ENCODE measurements around the gene METTL25B.

METTL25B gene

GRCh38 chr1:156743367-156744302, 15.4 kb downstream of the METTL25B start:
- H3K36me3 ChIP-seq (replicated peaks; ENCODE audit: low read depth, low read length), result peaks cover 36% of the 10 kb centered on the region
- no peak overlapping the region for H2AFZ ChIP-seq (ENCODE audit: low read depth, low read length)
- TF ChIP-seq CTCF (IDR thresholded peaks at IDR 0.05; ENCODE audit: low read depth, low read length), result no peak
- TF ChIP-seq EZH2phosphoT487 (IDR thresholded peaks at IDR 0.05; ENCODE audit: low read depth), result no peak
- H3K4me2 ChIP-seq (ENCODE audit: low read length), result no peak overlapping the region
- H3K4me3 ChIP-seq (ENCODE audit: low read length), result no peak overlapping the region
- H3K9ac ChIP-seq (ENCODE audit: low read length), result no peak overlapping the region
- peaks cover 30% of the 10 kb centered on the region for H4K20me1 ChIP-seq (ENCODE audit: insufficient read depth, low read length)
- peaks cover 65% of the 10 kb centered on the region for H3K79me2 ChIP-seq (ENCODE audit: low read length)
- H3K27ac ChIP-seq (ENCODE audit: low read length), result no peak overlapping the region
- H3K4me1 ChIP-seq (ENCODE audit: low read length), result peaks cover 41% of the 10 kb centered on the region
- no peaks in the 10 kb centered on the region for H3K9me3 ChIP-seq (ENCODE audit: insufficient read depth, low read length)
- no peaks in the 10 kb centered on the region for H3K27me3 ChIP-seq (ENCODE audit: low read depth, low read length)

- H2AFZ ChIP-seq (ENCODE audit: low read depth, low read length), result no peak overlapping the region
- peaks cover 36% of the 10 kb centered on the region for H3K36me3 ChIP-seq (replicated peaks; ENCODE audit: low read depth, low read length)
- TF ChIP-seq EZH2phosphoT487 (IDR thresholded peaks at IDR 0.05; ENCODE audit: low read depth), result no peak
- TF ChIP-seq CTCF (IDR thresholded peaks at IDR 0.05; ENCODE audit: low read depth, low read length), result no peak
- H3K27ac ChIP-seq (ENCODE audit: low read length), result no peak overlapping the region
- no peak overlapping the region for H3K4me3 ChIP-seq (ENCODE audit: low read length)
- H3K27me3 ChIP-seq (ENCODE audit: low read depth, low read length), result no peaks in the 10 kb centered on the region
- no peaks in the 10 kb centered on the region for H3K9me3 ChIP-seq (ENCODE audit: insufficient read depth, low read length)
- peaks cover 48% of the 10 kb centered on the region for H3K4me1 ChIP-seq (ENCODE audit: low read length)
- H4K20me1 ChIP-seq (ENCODE audit: insufficient read depth, low read length), result peaks cover 30% of the 10 kb centered on the region
- peaks cover 65% of the 10 kb centered on the region for H3K79me2 ChIP-seq (ENCODE audit: low read length)
- H3K4me2 ChIP-seq (ENCODE audit: low read length), result no peak overlapping the region
- no peak overlapping the region for H3K9ac ChIP-seq (ENCODE audit: low read length)
These were observed 16.1 kb downstream of the METTL25B start for GRCh38 chr1:156744344-156744743.

GRCh38 chr1:156744786-156745419, 16.6 kb downstream of the METTL25B start:
- H3K4me2 ChIP-seq (ENCODE audit: low read length), result no peak overlapping the region
- H3K4me1 ChIP-seq (ENCODE audit: low read length), result peaks cover 49% of the 10 kb centered on the region
- no peak overlapping the region for H3K9ac ChIP-seq (ENCODE audit: low read length)
- TF ChIP-seq CTCF (IDR thresholded peaks at IDR 0.05; ENCODE audit: low read depth, low read length), result no peak
- TF ChIP-seq EZH2phosphoT487 (IDR thresholded peaks at IDR 0.05; ENCODE audit: low read depth), result no peak
- no peaks in the 10 kb centered on the region for H3K9me3 ChIP-seq (ENCODE audit: insufficient read depth, low read length)
- H3K27ac ChIP-seq (ENCODE audit: low read length), result no peak overlapping the region
- H3K27me3 ChIP-seq (ENCODE audit: low read depth, low read length), result no peaks in the 10 kb centered on the region
- H2AFZ ChIP-seq (ENCODE audit: low read depth, low read length), result no peak overlapping the region
- H3K4me3 ChIP-seq (ENCODE audit: low read length), result no peak overlapping the region
- peaks cover 42% of the 10 kb centered on the region for H3K36me3 ChIP-seq (replicated peaks; ENCODE audit: low read depth, low read length)
- peaks cover 65% of the 10 kb centered on the region for H3K79me2 ChIP-seq (ENCODE audit: low read length)
- H4K20me1 ChIP-seq (ENCODE audit: insufficient read depth, low read length), result peaks cover 30% of the 10 kb centered on the region

- Histone ChIP-seq H4K20me1 (ENCODE audit: insufficient read depth, low read length) (peaks cover 30% of the 10 kb centered on the region), H3K36me3 (replicated peaks; ENCODE audit: low read depth, low read length) (peaks cover 50% of the 10 kb centered on the region)
These were observed 17.6 kb downstream of the METTL25B start for GRCh38 chr1:156745881-156746280.

More at GRCh38 chr1:156745881-156746280, 17.6 kb downstream of the METTL25B start:
- Histone ChIP-seq H3K9me3 (ENCODE audit: insufficient read depth, low read length) (no peaks in the 10 kb centered on the region), H3K4me2 (ENCODE audit: low read length) (no peak overlapping the region), H3K79me2 (ENCODE audit: low read length) (peaks cover 66% of the 10 kb centered on the region), H3K27me3 (ENCODE audit: low read depth, low read length) (no peaks in the 10 kb centered on the region), H3K4me3 (ENCODE audit: low read length) (no peak overlapping the region), H2AFZ (ENCODE audit: low read depth, low read length) (no peak overlapping the region), H3K27ac (ENCODE audit: low read length) (no peak overlapping the region), H3K4me1 (ENCODE audit: low read length) (peaks cover 45% of the 10 kb centered on the region), H3K9ac (ENCODE audit: low read length) (no peak overlapping the region)
- no peak for TF ChIP-seq EZH2phosphoT487 (IDR thresholded peaks at IDR 0.05; ENCODE audit: low read depth)
- TF ChIP-seq CTCF (IDR thresholded peaks at IDR 0.05; ENCODE audit: low read depth, low read length), result no peak
